ENCODE measurements around the gene PTH2R. TPM values are rescaled to one million over a fixed set of nuclear protein-coding genes. Genes with fewer than 3 reads are reported as not detected.

PTH2R gene
- total RNA-seq, 1 experiment from 2014 or later, result 0.12 TPM

DNA sequence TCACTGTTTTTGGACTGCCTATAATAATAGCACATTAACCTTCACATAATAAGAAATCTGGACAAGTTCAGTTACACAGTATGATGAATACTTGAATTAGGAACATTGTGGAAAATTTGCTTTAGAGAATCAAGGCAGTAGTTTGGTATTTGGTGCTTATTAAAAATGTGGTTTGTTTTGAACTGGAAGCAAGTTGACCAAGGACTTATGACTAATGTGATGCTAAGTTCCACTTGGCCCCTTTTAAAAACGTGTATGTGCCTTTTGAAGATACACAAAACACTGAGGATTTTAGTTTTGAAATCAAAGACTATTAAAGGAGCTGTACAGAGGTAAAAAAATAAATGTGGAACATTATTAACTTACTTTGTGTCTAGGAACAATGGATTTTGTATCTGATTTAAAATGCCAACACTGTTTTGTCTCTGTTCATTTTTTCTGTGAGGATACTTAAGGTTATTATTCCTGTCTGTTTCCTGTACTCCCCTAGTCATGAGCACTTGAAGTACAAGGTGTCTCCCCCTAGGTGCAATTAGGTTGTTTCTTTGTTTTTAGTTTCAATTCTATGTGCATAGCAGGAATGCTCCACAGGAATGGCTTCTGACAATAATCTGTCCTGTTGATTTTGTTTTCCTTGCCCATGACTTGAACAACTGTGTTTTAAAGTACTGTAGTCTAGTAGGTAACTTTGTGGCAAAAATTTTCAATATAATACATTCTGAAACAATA, 49.6 kb upstream of the PTH2R start:
- no peak for DNase-seq (ENCODE audit: low read depth, low spot score)
- no peaks in the 10 kb centered on the region for H3K27me3 ChIP-seq (ENCODE audit: insufficient read depth, low read length)
- H3K4me3 ChIP-seq (replicated peaks in 1 of 2; ENCODE audit: low read depth in 1 of 2, low read length in 2 of 2), result no peak overlapping the region
- ChIA-PET RAD21 (ENCODE audit: low non-redundant PET in 1 of 2, low total read pairs in 2 of 2, uncharacterized antibody in 2 of 2, unreplicated experiment in 2 of 2) (no interaction called here), CTCF (interaction anchor here (1.5 kb wide), 1 partner anchor 10 kb away, joined by 4 read pairs; no protein-coding TSS in a partner anchor), POLR2A (no interaction called here)
- intact Hi-C loops (cut with micrococcal nuclease), result no loop called here
- peaks cover 7 to 11% of the 10 kb centered on the region in 2 experiments; a peak in 3 of 4 replicates for H3K36me3 ChIP-seq (ENCODE audit: control insufficient read depth in 1 of 2, insufficient read depth in 2 of 2, low read length in 2 of 2)
- peak; percentile 50; the same call in 1 of the 2 replicates for ATAC-seq
- TSS peak; percentile 20 for BruUV-seq (replicated peaks)
- no peaks in the 10 kb centered on the region for H4K20me1 ChIP-seq (ENCODE audit: insufficient read depth)
- H3K9me2 ChIP-seq (ENCODE audit: insufficient read depth), result no peaks in the 10 kb centered on the region
- no peak overlapping the region for H3K9ac ChIP-seq (ENCODE audit: low read length)
- H3K4me2 ChIP-seq (ENCODE audit: low read length), result no peak overlapping the region
- no peaks in the 10 kb centered on the region for H3K79me2 ChIP-seq (ENCODE audit: insufficient read depth, low read length)
- no peaks in the 10 kb centered on the region for H3K4me1 ChIP-seq (ENCODE audit: control insufficient read depth in 1 of 2, insufficient read depth in 2 of 2, low read length in 2 of 2)
- TF ChIP-seq TCF7L2 (IDR thresholded peaks at IDR 0.05; ENCODE audit: borderline replicate concordance, extremely low read depth, insufficient read depth, insufficient read length) (no peak), ZNF274 (IDR thresholded peaks at IDR 0.05; ENCODE audit: low read depth, low read length) (no peak)
- no peaks in the 10 kb centered on the region for H3K9me3 ChIP-seq (ENCODE audit: control insufficient read depth in 1 of 2, insufficient read depth in 1 of 2, low read depth in 1 of 2, low read length in 2 of 2)
- no peak overlapping the region for H3K27ac ChIP-seq (ENCODE audit: low read depth, low read length)
- no peak overlapping the region for H2AFZ ChIP-seq (ENCODE audit: low read depth, low read length, poor library complexity, severe bottlenecking)

DNA sequence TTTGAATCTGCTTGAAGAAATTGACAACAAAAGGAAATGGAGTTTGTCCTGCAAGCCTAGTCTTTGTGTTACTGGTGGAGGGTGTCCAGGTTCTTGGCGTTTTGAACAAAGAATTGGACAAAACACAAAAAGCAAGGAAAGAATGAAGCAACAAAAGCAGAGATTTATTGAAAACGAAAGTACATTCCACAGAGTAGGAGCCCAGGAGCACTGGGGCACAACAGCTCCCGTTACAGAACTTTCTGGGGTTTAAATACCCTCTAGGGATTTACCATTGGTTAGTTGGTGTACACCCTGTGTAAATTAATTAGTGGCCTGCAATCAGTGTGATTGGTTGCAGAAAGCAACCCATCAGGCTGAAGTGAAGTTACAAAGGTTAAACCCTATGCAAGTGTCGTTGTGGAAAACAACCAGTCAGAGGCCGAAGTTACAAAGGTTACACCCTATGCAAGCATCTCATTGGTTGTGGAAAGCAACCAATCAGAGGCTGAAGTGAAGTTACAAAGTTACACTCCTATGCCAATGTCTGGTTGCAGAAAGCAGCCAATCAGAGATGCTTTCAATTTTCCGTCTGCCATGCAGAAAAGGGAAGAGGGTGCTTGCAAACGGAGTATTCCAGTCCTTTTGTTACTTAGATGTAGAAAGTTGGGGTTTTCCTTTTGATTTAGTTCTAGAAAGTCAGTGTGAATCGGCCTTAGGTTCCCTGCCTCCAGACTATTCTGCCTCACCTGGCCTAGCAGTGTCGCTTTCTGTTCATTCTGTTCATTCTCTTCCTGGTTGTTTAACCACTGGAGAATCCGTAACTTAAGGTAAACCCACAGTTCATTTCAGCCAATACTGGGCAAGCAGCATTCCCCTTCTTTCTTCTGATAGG, 47.6 kb upstream of the PTH2R start:
- Histone ChIP-seq H3K9me2 (ENCODE audit: insufficient read depth) (no peaks in the 10 kb centered on the region), H3K27ac (ENCODE audit: low read depth, low read length) (no peak overlapping the region), H3K4me3 (replicated peaks in 1 of 2; ENCODE audit: low read depth in 1 of 2, low read length in 2 of 2) (no peak overlapping the region), H3K9me3 (ENCODE audit: control insufficient read depth in 1 of 2, insufficient read depth in 1 of 2, low read depth in 1 of 2, low read length in 2 of 2) (no peaks in the 10 kb centered on the region), H3K4me1 (ENCODE audit: control insufficient read depth in 1 of 2, insufficient read depth in 2 of 2, low read length in 2 of 2) (0 out of 4 replicates have a peak, but pooled peaks cover 0 to 3% of the 10 kb centered on the region in 2 experiments), H2AFZ (ENCODE audit: low read depth, low read length, poor library complexity, severe bottlenecking) (no peak overlapping the region), H3K36me3 (ENCODE audit: control insufficient read depth in 1 of 2, insufficient read depth in 2 of 2, low read length in 2 of 2) (peaks cover 5 to 7% of the 10 kb centered on the region in 2 experiments; a peak in 2 of 4 replicates), H3K4me2 (ENCODE audit: low read length) (no peak overlapping the region), H3K27me3 (ENCODE audit: insufficient read depth, low read length) (no peaks in the 10 kb centered on the region), H3K9ac (ENCODE audit: low read length) (no peak overlapping the region), H3K79me2 (ENCODE audit: insufficient read depth, low read length) (no peaks in the 10 kb centered on the region), H4K20me1 (ENCODE audit: insufficient read depth) (no peaks in the 10 kb centered on the region)
- ChIA-PET RAD21 (ENCODE audit: low non-redundant PET in 1 of 2, low total read pairs in 2 of 2, uncharacterized antibody in 2 of 2, unreplicated experiment in 2 of 2) (no interaction called here), POLR2A (no interaction called here), CTCF (no interaction called here)
- DNase-seq (ENCODE audit: low read depth, low spot score), result no peak
- intact Hi-C loops (cut with micrococcal nuclease), result no loop called here
- BruUV-seq (replicated peaks), result no TSS peak
- no peak for ATAC-seq
- TF ChIP-seq ELF1 (IDR thresholded peaks at IDR 0.05; ENCODE audit: borderline replicate concordance, low read depth) (no peak), JUND (IDR thresholded peaks at IDR 0.05) (no peak), POLR2A (IDR thresholded peaks at IDR 0.05; ENCODE audit: borderline replicate concordance, extremely low read depth, insufficient read depth, insufficient read length) (no peak), EGR1 (IDR thresholded peaks at IDR 0.05; ENCODE audit: low read depth) (no peak), CEBPB (IDR thresholded peaks at IDR 0.05; ENCODE audit: low read depth) (no peak), CBX3 (IDR thresholded peaks at IDR 0.05; ENCODE audit: low read depth) (no peak), MAX (IDR thresholded peaks at IDR 0.05) (no peak), SRF (IDR thresholded peaks at IDR 0.05; ENCODE audit: low read depth) (no peak), TCF7L2 (IDR thresholded peaks at IDR 0.05; ENCODE audit: borderline replicate concordance, extremely low read depth, insufficient read depth, insufficient read length) (no peak), YY1 (IDR thresholded peaks at IDR 0.05; ENCODE audit: extremely low read depth, insufficient replicate concordance, low read depth, low read length) (no peak), ZFX (IDR thresholded peaks at IDR 0.05) (no peak), ZNF274 (IDR thresholded peaks at IDR 0.05; ENCODE audit: low read depth, low read length) (no peak), SP1 (IDR thresholded peaks at IDR 0.05; ENCODE audit: low read depth) (no peak), FOSL1 (IDR thresholded peaks at IDR 0.05; ENCODE audit: low read depth) (no peak)
- TF ChIP-seq, protein P1, sequence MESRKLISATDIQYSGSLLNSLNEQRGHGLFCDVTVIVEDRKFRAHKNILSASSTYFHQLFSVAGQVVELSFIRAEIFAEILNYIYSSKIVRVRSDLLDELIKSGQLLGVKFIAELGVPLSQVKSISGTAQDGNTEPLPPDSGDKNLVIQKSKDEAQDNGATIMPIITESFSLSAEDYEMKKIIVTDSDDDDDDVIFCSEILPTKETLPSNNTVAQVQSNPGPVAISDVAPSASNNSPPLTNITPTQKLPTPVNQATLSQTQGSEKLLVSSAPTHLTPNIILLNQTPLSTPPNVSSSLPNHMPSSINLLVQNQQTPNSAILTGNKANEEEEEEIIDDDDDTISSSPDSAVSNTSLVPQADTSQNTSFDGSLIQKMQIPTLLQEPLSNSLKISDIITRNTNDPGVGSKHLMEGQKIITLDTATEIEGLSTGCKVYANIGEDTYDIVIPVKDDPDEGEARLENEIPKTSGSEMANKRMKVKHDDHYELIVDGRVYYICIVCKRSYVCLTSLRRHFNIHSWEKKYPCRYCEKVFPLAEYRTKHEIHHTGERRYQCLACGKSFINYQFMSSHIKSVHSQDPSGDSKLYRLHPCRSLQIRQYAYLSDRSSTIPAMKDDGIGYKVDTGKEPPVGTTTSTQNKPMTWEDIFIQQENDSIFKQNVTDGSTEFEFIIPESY (IDR thresholded peaks at IDR 0.05; ENCODE audit: extremely low read depth, insufficient replicate concordance, low read length), result no peak
- TF ChIP-seq, protein P2, sequence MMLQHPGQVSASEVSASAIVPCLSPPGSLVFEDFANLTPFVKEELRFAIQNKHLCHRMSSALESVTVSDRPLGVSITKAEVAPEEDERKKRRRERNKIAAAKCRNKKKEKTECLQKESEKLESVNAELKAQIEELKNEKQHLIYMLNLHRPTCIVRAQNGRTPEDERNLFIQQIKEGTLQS (IDR thresholded peaks at IDR 0.05), result no peak

Measured in HCT116 (cell line).